HS-27A (cell line): ENCODE measurements around the gene KRT77.
"Not testable (repeated sequence)": the region's sequence is repeated elsewhere in the genome, so short reads cannot be mapped to it uniquely, and the experiment has no call there.

Experiments used
- DNase-seq: peaks from one replicate; pipeline ENCODE4 v3.0.0-alpha.2; 2012; ENCODE audit warnings: low read depth, missing footprints

KRT77 gene

GRCh38 chr12:52676163-52676562, 27.2 kb downstream of the KRT77 start:
- DNase-seq, result no peak

GRCh38 chr12:52675301-52675701, 28.0 kb downstream of the KRT77 start:
- no peak for DNase-seq

GRCh38 chr12:52674433-52674775, 28.9 kb downstream of the KRT77 start:
- no peak for DNase-seq

GRCh38 chr12:52673713-52674432, 29.5 kb downstream of the KRT77 start:
- no peak for DNase-seq

GRCh38 chr12:52673217-52673616, 30.1 kb downstream of the KRT77 start:
- no peak for DNase-seq

- DNase-seq, result no peak
Measured at GRCh38 chr12:52672321-52672933, 30.9 kb downstream of the KRT77 start.

- DNase-seq, result no peak
Measured at GRCh38 chr12:52670961-52671360, 32.4 kb downstream of the KRT77 start.

GRCh38 chr12:52670506-52670905, 32.8 kb downstream of the KRT77 start:
- DNase-seq, result no peak

GRCh38 chr12:52669941-52670340, 33.4 kb downstream of the KRT77 start:
- DNase-seq, result not testable (repeated sequence)

GRCh38 chr12:52669426-52669825, 33.9 kb downstream of the KRT77 start:
- DNase-seq, result no peak

- no peak for DNase-seq
Measured at GRCh38 chr12:52667931-52668330, 35.4 kb downstream of the KRT77 start.

GRCh38 chr12:52667509-52667908, 35.8 kb downstream of the KRT77 start:
- no peak for DNase-seq

GRCh38 chr12:52666471-52666870, 36.9 kb downstream of the KRT77 start:
- no peak for DNase-seq

GRCh38 chr12:52663420-52663819, 39.9 kb downstream of the KRT77 start:
- no peak for DNase-seq

GRCh38 chr12:52662918-52663229, 40.5 kb downstream of the KRT77 start:
- no peak for DNase-seq

- DNase-seq, result no peak
Measured at GRCh38 chr12:52662093-52662917, 41.0 kb downstream of the KRT77 start.

GRCh38 chr12:52661668-52662067, 41.7 kb downstream of the KRT77 start:
- DNase-seq, result no peak

GRCh38 chr12:52660934-52661499, 42.3 kb downstream of the KRT77 start:
- no peak for DNase-seq

- DNase-seq, result no peak
Measured at GRCh38 chr12:52659951-52660350, 43.4 kb downstream of the KRT77 start.

GRCh38 chr12:52659395-52659794, 43.9 kb downstream of the KRT77 start:
- DNase-seq, result no peak

GRCh38 chr12:52658196-52658595, 45.1 kb downstream of the KRT77 start:
- DNase-seq, result no peak

GRCh38 chr12:52657250-52657902, 45.9 kb downstream of the KRT77 start:
- DNase-seq, result no peak
